SJCRH30 (cell line): Measurements from ENCODE around the gene USP24. TPM values are rescaled to one million over a fixed set of nuclear protein-coding genes. Genes with fewer than 3 reads are reported as not detected.

Experiments used
- DNase-seq, 2 experiments: peaks; one replicate each; pipeline ENCODE4 v3.0.0-alpha.2; 2015 to 2020
- H3K27ac ChIP-seq: fragments of 250-450 bp; sonication (Bioruptor Pico); 2 replicates; pipeline ENCODE4 v1.5.1; 2020; ENCODE audit warnings: mild to moderate bottlenecking, moderate library complexity
- H3K27me3 ChIP-seq: fragments of 250-450 bp; sonication (Bioruptor Pico); 2 replicates; pipeline ENCODE4 v1.5.1; 2020; ENCODE audit warnings: mild to moderate bottlenecking, moderate library complexity
- H3K36me3 ChIP-seq: fragments of 250-450 bp; sonication (Bioruptor Pico); 2 replicates; pipeline ENCODE4 v1.5.1; 2020; ENCODE audit warnings: mild to moderate bottlenecking, moderate library complexity
- H3K4me1 ChIP-seq: fragments of 250-450 bp; sonication (Bioruptor Pico); 2 replicates; pipeline ENCODE4 v1.5.1; 2020; ENCODE audit warnings: mild to moderate bottlenecking, moderate library complexity
- H3K4me3 ChIP-seq: fragments of 250-450 bp; sonication (Bioruptor Pico); 2 replicates; pipeline ENCODE4 v1.5.1; 2020; ENCODE audit warnings: mild to moderate bottlenecking, moderate library complexity
- H3K9me3 ChIP-seq: fragments of 250-450 bp; sonication (Bioruptor Pico); replicated peaks from 2 replicates; pipeline ENCODE4 v1.5.1; 2020; ENCODE audit warnings: mild to moderate bottlenecking, moderate library complexity
- total RNA-seq: library from RNA; depleted of rRNA; stranded (reverse); fragments of >200 nt; shearing (Covaris generic); gene quantifications from 2 replicates; pipeline ENCODE4 v1.2.3, GENCODE V29; 2014

Gene USP24
- total RNA-seq, 1 experiment from 2014 or later = 46.2 TPM

DNA sequence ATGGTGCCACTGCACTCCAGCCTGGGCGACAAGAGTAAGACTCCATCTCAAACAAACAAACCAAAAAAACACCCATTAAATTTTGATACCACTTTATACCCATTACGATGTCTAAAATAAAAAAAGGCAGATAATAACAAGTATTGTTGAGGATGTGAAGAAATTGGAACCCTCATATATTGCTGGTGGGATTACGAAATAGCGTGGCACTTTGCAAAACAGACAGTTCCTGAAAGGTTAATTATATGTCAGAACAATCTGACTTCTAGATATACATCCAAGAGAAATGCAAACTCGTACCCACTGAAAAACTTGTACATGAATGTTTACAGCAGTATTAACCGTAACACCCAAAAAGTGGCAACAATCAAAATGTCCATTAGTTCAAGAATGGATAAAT, 70.3 kb downstream of the USP24 start:
- no peak overlapping the region for H3K27ac ChIP-seq

DNA sequence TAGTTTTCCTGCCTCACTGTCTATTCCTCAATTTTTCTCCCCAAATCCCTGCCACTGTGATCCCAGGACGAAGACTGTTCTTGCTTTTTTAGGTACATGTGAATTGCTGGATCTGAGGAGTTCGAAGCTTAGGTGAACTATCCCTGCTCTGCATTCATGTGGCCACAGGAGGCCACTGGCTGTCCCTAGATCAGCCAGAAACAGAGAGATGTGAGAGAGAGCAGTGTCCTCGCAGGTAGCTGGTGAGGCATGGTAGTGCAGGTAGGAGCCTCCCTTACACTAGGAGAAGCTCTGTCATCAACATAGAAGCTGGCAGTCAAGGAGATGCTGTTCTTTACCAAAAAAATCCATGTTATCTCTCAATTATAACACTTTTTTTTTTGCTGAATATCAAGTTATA, 71.5 kb downstream of the USP24 start:
- no peak for DNase-seq
- no peaks in the 10 kb centered on the region for H3K9me3 ChIP-seq
- no peak overlapping the region for H3K4me3 ChIP-seq
- peaks cover 79% of the 10 kb centered on the region for H3K36me3 ChIP-seq
- H3K27ac ChIP-seq = no peak overlapping the region
- peaks cover 7% of the 10 kb centered on the region; the same call in 1 of the 2 replicates for H3K4me1 ChIP-seq
- H3K27me3 ChIP-seq = no peaks in the 10 kb centered on the region

More for the DNA sequence above, 70.3 kb downstream of the USP24 start:
- H3K4me1 ChIP-seq = peaks cover 7% of the 10 kb centered on the region; the same call in 1 of the 2 replicates
- DNase-seq = no peak
- no peaks in the 10 kb centered on the region for H3K27me3 ChIP-seq
- no peak overlapping the region for H3K4me3 ChIP-seq
- H3K36me3 ChIP-seq = peaks cover 73% of the 10 kb centered on the region
- H3K9me3 ChIP-seq = no peaks in the 10 kb centered on the region

DNA sequence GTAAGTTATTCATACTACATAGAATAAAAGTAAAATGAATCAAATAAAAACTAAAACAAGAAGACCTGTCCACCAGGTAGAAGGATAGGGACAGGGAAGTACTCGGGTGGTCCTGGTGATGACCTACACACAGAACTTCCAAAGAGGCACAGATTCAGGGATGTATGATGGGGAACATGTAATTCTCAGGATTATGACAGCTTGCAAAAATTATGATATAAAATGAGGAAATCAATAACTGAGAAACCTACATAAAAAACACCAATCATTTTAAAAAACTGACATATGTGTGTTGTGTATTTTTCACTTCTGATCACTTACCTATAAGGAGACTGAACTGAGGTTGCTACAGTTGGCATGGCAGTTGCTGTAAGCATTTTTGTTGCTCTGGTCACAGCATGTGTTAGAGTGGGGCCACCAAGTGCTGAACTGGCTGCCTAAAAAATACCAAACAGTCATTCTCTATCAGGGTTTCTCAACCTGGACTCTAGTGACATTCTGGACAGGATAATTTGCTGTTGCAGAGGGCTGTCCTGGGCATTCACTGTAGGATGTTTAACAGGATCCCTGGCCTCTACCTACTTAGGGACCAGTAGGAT, 73.8 kb downstream of the USP24 start:
- peaks cover 7% of the 10 kb centered on the region; the same call in 1 of the 2 replicates for H3K4me1 ChIP-seq
- peaks cover 83% of the 10 kb centered on the region for H3K36me3 ChIP-seq
- no peak overlapping the region for H3K4me3 ChIP-seq
- H3K27me3 ChIP-seq = no peaks in the 10 kb centered on the region
- DNase-seq = peak in 1 of 2 experiments; percentile 11
- H3K27ac ChIP-seq = peak overlapping the region; percentile 15; the same call in 1 of the 2 replicates
- H3K9me3 ChIP-seq = no peaks in the 10 kb centered on the region

DNA sequence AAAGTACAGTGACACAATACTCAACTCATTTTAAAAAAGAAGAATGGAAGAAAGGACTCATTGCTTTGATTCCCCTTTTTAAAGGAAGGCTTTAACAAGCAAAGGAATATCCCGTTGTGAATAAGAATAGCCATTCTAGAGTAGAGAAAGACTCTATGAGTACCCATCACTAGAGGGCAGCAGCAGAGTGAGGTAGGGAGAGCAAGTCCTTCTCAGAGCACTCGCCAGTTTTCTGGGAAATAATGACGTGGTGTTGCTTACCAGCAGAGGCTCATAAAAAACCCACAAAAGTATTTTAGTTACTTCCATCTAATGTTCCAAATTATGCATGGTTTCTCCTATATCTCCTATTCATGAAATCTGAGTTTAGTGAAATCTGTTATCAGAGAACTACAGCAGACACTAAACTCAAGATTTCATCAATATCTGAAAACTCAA, 74.6 kb downstream of the USP24 start:
- Histone ChIP-seq H3K27ac (peak overlapping the region; percentile 15; the same call in 1 of the 2 replicates), H3K9me3 (no peaks in the 10 kb centered on the region), H3K27me3 (no peaks in the 10 kb centered on the region), H3K4me1 (peaks cover 7% of the 10 kb centered on the region; the same call in 1 of the 2 replicates), H3K4me3 (no peak overlapping the region), H3K36me3 (peaks cover 83% of the 10 kb centered on the region)
- peak; percentile 86 to 92 for DNase-seq

DNA sequence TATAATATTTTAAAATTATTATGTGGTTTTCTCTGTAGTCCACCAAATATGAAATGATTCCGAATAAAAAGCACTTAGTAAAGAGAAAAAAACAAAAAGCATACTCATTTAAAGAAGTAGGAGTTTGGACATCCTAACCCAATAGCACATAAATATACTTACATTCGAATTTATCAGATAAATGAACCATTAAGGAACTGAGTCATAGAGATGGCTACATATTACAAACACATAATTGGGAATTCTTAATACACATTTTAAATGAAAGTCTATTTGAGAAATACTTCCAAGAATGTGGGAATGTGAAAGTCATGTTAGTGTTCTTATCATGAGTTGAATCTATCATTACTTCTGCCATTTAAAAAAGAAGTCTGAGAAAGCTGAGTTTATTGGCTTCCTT, 75.0 kb downstream of the USP24 start:
- no peak overlapping the region for H3K4me3 ChIP-seq
- DNase-seq = no peak
- peaks cover 83% of the 10 kb centered on the region for H3K36me3 ChIP-seq

DNA sequence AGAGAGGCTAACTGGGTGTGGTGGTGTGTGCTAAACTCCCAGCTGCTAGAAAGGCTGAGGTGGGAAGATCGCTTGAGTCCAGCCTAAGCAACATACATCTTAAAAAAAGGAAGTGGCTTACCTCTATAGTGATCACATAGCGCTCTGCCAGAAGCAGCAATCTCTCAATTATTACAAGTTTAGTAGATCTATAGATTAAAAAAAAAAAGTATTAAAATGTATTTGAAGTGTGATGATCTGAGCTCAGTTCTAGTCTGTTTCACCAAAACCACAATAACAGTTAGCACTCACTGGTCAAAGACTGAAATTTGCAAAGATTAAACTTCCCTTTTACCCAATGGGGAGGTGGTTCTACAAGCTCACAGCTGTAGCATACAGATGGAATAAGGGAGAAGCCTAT, 76.3 kb downstream of the USP24 start:
- Histone ChIP-seq H3K36me3 (peaks cover 82% of the 10 kb centered on the region), H3K27me3 (no peaks in the 10 kb centered on the region), H3K9me3 (no peaks in the 10 kb centered on the region), H3K4me1 (peaks cover 7% of the 10 kb centered on the region; the same call in 1 of the 2 replicates), H3K27ac (no peak overlapping the region), H3K4me3 (no peak overlapping the region)
- no peak for DNase-seq

More for the DNA sequence above, 75.0 kb downstream of the USP24 start:
- Histone ChIP-seq H3K27ac (no peak overlapping the region), H3K4me1 (peaks cover 7% of the 10 kb centered on the region; the same call in 1 of the 2 replicates), H3K9me3 (no peaks in the 10 kb centered on the region), H3K27me3 (no peaks in the 10 kb centered on the region)

DNA sequence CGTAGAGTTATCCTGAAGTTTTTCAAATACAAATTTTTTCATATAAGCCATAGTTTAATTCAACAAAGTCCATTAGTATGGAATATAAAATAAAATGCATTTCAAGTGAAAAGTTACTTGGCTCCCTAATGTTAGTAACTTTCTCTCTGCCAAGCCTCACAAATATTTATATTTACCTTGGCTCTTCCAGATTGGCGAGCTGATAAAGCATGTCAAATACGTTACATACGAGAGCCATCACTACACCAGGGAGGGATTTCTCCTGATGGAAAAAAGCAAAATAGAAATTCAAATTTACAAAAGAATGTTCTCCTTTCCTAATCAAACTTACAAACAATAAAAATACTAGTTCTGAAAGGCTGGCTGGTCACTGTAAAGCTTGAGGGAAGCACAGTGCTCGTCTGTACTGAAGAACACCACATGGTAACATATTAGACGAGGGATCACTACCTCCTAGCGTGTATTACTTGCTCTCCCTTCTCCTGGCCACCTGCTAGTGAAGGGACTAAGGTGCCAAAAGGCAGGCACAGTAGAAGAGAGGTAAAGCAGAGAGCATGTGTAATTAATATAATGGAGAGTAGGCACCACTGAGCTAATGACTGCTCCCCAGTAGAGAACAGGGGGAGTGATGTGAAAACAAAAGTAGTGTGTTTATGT, 80.9 kb downstream of the USP24 start:
- no peak for DNase-seq
- H3K27me3 ChIP-seq = no peaks in the 10 kb centered on the region
- H3K4me1 ChIP-seq = peaks cover 6% of the 10 kb centered on the region
- peaks cover 89% of the 10 kb centered on the region for H3K36me3 ChIP-seq
- H3K9me3 ChIP-seq = no peaks in the 10 kb centered on the region
- no peak overlapping the region for H3K27ac ChIP-seq
- no peak overlapping the region for H3K4me3 ChIP-seq

DNA sequence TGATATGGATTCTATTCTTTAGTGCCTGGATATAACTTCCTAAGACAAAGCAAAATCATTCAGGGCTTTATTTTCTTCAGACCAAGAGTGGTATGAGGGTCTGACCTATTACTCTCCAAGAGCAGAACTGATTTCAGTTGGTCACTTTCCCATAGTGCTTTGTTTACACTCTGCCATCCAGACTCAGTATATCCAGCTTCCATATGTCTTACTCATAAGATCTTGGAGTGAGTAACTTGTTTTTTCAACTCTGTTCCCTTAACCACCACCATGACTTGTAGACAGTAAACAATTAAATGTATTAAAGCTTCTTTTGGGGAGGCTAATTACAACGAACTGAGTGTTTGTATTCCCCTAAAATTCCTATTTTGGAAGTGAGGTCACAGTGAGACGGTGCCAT, 83.4 kb downstream of the USP24 start:
- Histone ChIP-seq H3K27me3 (no peaks in the 10 kb centered on the region), H3K9me3 (peaks cover 3% of the 10 kb centered on the region), H3K27ac (no peak overlapping the region), H3K36me3 (peaks cover 86% of the 10 kb centered on the region), H3K4me1 (peaks cover 21% of the 10 kb centered on the region), H3K4me3 (no peak overlapping the region)
- no peak for DNase-seq

DNA sequence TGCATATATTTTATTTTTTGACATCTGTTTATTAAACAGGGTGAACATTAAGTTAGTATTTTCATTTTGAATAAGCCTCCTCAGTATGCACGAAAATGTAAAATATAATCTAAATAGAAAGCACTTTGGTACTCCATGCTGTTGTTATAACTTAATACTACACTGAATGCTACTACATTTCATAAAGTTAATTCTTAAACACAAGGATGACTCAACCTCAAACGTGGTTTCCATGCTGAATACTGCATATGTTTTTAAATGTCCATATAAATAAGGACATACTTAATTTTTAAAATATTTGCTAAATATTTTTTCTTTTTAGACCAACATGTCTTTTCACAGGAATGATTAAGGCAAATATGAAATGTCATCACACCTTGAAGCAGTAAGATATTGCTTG, 83.9 kb downstream of the USP24 start:
- H3K4me3 ChIP-seq = no peak overlapping the region
- DNase-seq = no peak
- peaks cover 86% of the 10 kb centered on the region for H3K36me3 ChIP-seq
- H3K27me3 ChIP-seq = no peaks in the 10 kb centered on the region
- H3K9me3 ChIP-seq = peaks cover 3% of the 10 kb centered on the region
- H3K27ac ChIP-seq = no peak overlapping the region
- H3K4me1 ChIP-seq = peaks cover 21% of the 10 kb centered on the region

DNA sequence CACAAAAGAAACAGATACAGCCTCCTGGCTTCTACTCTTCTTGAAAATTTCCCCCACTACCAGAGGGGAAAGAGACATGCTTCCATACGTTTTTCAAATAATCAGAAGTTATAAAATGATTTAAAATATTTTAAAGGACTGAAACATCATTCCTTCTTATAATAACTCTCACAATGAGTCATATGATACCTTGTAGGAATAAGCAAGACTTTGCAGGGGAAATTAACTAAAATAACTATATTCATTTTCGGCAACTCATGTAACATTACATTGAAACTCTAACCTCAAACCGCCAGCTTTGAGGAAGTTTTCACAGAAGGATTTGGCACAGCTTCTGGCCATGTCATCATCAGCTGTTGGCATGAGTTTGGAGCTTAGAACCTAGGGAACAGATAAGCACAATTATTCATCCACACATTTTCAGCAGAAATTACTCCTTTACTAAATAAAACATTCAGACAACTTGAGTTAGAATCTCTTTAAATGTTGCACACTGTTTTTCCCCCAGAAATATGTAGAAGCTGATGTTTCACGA, 85.9 kb downstream of the USP24 start:
- H3K36me3 ChIP-seq = peaks cover 87% of the 10 kb centered on the region
- H3K4me3 ChIP-seq = no peak overlapping the region
- peak; percentile 13 to 27 for DNase-seq
- peak overlapping the region; percentile 1; the same call in 1 of the 2 replicates for H3K27ac ChIP-seq
- no peaks in the 10 kb centered on the region for H3K27me3 ChIP-seq
- peaks cover 3% of the 10 kb centered on the region for H3K9me3 ChIP-seq
- peaks cover 21% of the 10 kb centered on the region for H3K4me1 ChIP-seq

DNA sequence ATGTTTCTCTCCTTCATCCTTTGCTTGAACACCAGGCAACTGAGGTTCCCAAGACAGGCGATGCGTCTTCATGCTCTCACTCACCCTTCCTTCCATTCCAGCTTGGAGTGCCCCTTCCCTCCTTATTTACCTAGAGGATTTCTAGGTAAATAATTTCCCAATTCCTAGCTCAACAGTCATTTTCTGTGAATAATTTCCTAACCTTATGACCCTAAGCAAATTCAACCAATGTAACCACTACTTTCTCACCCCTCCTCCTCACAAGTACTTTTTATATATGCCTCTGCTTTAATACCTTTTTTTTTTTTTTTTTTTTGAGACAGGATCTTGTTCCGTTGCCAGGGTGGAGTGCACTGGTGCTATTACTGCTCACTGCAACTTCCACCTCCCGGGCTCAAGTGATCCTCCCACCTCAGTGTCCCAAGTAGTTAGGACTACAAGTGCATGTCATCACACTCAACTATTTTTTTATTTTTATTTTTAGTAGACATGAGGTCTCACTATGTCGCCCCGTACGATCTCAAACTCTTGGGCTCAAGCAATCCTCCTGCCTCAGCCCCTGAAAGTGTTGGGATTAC, 86.7 kb downstream of the USP24 start:
- no peaks in the 10 kb centered on the region for H3K27me3 ChIP-seq
- H3K4me3 ChIP-seq = no peak overlapping the region
- peaks cover 21% of the 10 kb centered on the region for H3K4me1 ChIP-seq
- DNase-seq = no peak
- H3K9me3 ChIP-seq = peaks cover 3% of the 10 kb centered on the region
- peaks cover 87% of the 10 kb centered on the region for H3K36me3 ChIP-seq
- peak overlapping the region; percentile 67 for H3K27ac ChIP-seq

DNA sequence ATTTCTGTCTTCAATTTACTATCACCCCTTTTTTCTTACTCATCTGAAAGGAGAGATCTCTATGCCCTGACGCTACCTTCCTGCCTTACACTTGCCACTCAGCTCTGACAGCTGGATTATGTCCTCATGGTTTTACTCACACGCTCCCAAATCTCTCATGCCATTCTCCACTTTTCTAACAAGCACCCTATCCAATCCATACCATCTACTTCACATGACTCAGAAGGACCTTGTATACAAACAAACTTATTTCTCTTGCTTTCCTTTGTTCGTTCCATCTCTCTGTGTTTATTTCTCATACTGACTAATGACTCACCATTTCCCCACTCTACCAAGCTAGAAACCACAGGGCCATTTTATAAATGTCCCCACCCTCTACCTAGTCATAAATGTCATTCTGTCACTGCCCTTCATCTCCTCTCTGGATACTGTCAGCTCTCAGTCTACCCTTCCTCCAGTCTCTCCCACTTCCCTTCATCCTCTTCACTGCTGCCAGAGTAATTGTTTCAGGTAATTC, 87.3 kb downstream of the USP24 start:
- Histone ChIP-seq H3K9me3 (peaks cover 3% of the 10 kb centered on the region), H3K36me3 (peaks cover 87% of the 10 kb centered on the region), H3K4me1 (peaks cover 21% of the 10 kb centered on the region), H3K27me3 (no peaks in the 10 kb centered on the region), H3K27ac (peak overlapping the region; percentile 67), H3K4me3 (no peak overlapping the region)
- peak; percentile 22 to 46 for DNase-seq

DNA sequence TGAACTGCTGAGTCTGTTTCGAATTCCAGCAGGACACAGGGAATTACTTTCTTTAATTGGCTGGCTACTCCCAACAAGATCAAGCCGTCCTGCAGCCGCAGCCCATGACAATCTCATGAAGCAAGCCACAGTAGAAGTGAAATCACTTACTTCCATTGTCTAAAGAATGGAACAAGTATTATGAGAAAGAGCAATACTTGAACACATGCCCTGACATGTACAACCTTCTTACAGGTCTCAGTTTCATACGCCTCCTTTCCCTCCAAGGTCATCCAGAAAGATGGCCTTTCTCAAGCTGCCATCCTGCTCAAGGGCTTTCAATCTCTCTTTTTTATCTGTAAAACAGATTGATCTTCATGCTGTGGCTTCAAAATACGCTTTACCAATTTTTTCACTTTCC, 90.7 kb downstream of the USP24 start:
- H3K27me3 ChIP-seq = no peaks in the 10 kb centered on the region
- no peak overlapping the region for H3K4me3 ChIP-seq
- no peak for DNase-seq
- H3K27ac ChIP-seq = no peak overlapping the region
- H3K9me3 ChIP-seq = peaks cover 3% of the 10 kb centered on the region
- H3K36me3 ChIP-seq = peaks cover 89% of the 10 kb centered on the region
- H3K4me1 ChIP-seq = peaks cover 16% of the 10 kb centered on the region

DNA sequence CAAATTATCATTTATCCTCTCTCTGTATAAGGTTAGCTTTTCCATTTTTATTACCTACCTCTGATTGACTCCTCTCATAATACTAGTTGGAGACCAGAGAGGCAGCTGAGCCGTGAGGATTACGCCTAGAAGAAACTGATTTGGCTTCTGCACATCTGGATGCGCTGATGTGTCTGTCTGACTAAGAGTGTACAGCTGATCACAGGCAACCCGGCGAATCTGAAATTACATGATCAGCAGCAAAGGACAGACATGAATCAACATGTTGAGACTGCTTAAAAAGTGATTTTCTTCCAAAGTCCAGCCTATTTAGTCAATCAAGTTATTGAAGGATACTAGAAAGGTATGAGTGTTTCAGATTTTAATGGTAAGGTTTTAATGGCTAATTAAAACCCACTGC, 94.6 kb downstream of the USP24 start:
- Histone ChIP-seq H3K4me3 (no peak overlapping the region), H3K27ac (no peak overlapping the region), H3K36me3 (peaks cover 75% of the 10 kb centered on the region), H3K4me1 (no peaks in the 10 kb centered on the region), H3K27me3 (no peaks in the 10 kb centered on the region), H3K9me3 (no peaks in the 10 kb centered on the region)
- DNase-seq = no peak
